Stimulated activated CD4-positive, alpha-beta T cell treated with anti-CD3 and anti-CD28 coated beads, Interleukin-2, amount 100 ng/mL, for 4 hours (primary cell): ENCODE measurements around the gene FAM234A.

Source experiments
- DNase-seq: peaks from one replicate; pipeline ENCODE4 v3.0.0-alpha.2; 2020; ENCODE audit warnings: low read depth

The FAM234A gene

GRCh38 chr16:303760-304505 is 69.3 kb downstream of the FAM234A start:
- no peak for DNase-seq

DNA sequence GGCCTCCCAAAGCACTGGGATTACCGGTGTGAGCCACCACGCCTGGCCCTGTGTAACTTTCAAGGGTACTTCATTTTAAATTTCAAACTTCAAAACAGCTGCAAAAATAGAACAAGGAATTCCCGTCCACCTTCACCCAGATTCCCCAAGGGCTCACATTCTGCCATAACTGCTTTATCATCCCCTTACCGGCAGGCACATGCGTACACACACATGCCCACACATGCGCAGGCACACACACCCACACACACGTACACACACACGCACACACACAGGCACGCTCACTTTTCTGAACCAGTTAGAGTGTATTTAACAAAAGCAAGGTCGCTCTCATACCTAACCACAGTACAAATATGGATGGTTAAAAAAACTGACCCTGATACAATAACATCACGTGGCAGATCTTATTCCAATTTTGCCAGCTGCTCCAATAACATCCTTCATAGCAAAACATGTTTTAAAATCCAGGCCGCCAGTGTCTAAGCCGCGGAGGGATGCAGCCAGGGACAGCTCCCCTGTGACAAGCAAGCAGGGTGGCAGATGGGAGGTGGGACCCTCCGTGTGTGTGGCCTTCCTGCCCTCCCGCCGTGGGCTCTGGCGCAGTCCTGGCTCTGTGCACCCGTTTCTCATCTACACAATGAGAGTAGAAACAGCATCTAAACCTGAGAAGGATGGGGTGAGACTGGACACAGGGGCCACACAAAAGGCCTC is 71.5 kb downstream of the FAM234A start:
- no peak for DNase-seq

DNA sequence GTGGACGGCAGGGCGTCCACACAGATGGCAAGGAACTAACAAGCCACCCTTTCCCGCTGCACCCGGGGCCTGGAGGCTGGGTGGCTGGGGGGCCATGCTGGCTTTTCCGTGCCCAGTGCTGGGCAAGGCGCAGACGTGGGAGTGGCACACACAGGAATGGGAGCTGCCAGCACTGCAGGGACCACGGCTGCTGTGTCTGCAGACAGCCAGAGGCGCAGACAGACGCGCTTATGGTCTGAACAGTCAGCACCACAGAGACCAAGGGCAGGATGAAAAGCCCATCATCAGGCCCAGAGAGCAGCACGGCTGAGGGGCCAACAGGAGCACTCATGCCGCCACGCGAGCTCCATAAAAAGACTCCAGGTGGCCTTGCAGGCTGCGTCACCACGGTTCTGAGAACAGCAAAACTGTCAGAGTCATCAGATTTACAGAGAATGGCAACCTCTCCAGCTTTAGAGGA is 72.3 kb downstream of the FAM234A start:
- no peak for DNase-seq

- DNase-seq = no peak
Observed at GRCh38 chr16:307691-308312, 73.2 kb downstream of the FAM234A start.

DNA sequence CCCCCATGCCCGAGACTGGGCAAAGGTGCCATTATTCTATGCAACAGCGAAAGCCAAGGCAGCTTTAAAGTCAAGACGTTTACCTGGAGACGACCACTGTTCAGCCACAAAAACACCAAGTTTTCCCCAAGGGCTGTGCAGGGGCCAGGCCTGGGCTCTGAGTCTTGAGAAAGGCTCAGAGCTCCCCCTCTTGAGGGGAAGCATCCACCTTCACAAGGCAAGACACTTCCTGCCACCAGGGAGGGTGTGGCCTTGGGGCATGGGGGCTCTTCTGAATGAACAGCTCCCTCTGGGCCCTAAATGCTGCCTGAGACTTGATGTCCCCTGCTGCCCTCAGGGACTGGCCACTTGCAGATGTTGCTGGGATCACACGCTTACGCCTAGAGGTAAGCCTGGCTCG is 74.9 kb downstream of the FAM234A start:
- no peak for DNase-seq

DNA sequence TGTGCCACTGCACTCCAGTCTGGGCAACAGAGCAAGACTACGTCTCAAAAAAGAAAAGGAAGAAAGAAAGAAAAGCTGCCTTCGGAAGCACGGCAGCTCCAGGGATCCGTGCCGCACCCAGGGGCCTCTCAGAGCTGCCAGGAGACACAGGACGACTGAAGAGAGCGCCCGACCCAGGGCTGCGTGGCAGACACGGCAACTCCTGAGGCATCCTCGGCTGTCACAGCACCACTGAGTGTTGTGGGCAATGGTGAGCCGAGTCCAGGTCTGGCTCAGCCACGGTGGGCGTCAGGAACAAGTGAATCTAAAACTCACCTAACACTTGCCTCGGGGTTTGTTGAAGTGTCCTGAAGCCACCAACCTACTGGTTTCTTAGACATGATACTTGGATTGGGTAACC is 77.1 kb downstream of the FAM234A start:
- DNase-seq = no peak

- DNase-seq = no peak
Observed at GRCh38 chr16:314351-314750, 79.7 kb downstream of the FAM234A start.

DNA sequence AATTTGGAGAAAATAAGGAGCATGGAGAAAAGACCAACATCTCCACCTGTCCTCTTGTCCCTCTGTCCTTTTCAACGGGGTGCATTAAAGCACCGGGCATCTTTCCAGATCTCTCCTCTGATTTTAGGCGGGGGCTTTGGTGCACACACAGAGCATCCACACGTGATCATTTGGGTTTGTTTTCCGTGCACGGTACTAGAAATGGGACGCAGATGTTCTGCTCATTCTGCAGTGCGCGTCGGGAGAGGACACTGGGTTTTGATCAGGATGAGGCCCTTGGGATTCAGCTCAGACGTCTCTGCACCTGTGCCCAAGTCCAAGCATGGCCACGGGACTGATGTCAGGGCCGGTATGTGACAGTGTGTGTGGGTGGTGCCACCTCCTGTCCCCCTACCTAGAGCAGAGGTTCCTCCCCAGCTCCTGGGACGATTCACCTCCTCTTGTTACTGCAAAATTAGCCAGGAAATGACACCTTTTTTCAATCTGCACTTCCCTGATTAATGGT is 80.2 kb downstream of the FAM234A start:
- no peak for DNase-seq
